ENCODE results near the gene LAMC3.

The LAMC3 gene

DNA sequence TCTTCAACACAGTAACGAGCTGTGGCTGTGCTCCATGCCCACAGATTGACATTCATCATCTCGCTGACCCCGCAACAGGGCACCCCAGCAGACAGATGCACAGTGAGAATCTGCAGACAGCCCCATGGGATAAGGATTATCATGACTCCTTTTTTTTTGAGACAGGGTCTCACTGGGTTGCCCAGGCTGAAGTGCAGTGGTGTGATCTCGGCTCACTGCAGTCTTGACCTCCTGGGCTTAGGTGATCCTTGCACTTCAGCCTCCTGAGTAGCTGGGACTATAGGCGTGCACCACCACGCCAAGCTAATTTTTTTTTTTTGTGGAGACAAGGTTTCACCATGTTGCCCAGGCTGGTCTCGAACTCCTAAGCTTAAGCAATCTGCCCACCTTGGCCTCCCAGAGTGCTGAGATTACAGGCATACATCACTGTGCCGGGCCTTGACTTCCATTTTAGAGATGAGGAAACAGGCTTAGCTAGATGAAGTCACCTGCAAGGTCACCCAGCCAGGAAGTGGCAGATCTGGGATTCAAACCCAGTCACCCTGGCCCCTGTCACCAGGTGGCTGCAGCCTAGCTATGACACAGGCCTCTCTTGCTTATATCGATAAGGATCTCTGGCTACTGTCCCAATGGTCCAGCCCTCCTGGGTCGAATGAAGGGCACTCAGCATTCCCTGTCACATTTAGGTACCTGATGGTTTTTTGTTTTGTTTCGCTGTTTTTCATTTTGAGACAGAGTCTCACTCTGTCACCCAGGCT lies 92.4 kb downstream of the LAMC3 start:
- no peak for TF ChIP-seq PAX5 (IDR thresholded peaks at IDR 0.05; ENCODE audit: insufficient read depth, low read length, severe bottlenecking)
- TF ChIP-seq POLR2AphosphoS5 (IDR thresholded peaks at IDR 0.05; ENCODE audit: low read depth, low read length), result no peak
- TF ChIP-seq TAF1 (IDR thresholded peaks at IDR 0.05; ENCODE audit: low read depth, low read length), result no peak
- TF ChIP-seq POLR2A (IDR thresholded peaks at IDR 0.05; ENCODE audit: low read depth, low read length), result no peak
- TF ChIP-seq POU2F2 (IDR thresholded peaks at IDR 0.05; ENCODE audit: low read depth, low read length), result no peak
- TF ChIP-seq SPI1 (IDR thresholded peaks at IDR 0.05; ENCODE audit: low read depth, low read length), result no peak
- FAIRE-seq (no peak), DNase-seq (ENCODE audit: insufficient read length, low spot score) (no peak)

DNA sequence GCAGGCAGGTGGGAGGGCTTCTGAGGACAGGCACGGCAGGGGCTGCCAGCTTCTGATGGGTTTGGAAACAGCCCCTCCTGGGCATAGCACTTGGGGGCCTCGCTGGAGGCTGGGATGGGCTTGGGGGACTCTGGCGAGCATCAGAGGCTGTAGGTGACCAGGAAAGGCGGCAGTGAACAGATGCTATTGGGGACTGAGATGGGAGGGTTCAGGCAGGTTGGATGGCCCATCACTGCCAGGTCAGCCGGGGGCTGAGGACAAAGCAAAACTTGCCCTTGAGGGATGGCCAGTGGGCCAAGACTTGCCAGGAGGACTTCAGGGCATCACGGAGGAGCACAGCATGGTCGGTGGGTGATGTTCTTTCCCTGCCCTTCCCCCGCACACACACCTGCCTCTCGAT lies 94.0 kb downstream of the LAMC3 start:
- FAIRE-seq, result no peak
- no peak for DNase-seq (ENCODE audit: insufficient read length, low spot score)
- TF ChIP-seq POLR2A (IDR thresholded peaks at IDR 0.05; ENCODE audit: low read depth, low read length) (no peak), SPI1 (IDR thresholded peaks at IDR 0.05; ENCODE audit: low read depth, low read length) (no peak), PAX5 (IDR thresholded peaks at IDR 0.05; ENCODE audit: insufficient read depth, low read length, severe bottlenecking) (no peak), POU2F2 (IDR thresholded peaks at IDR 0.05; ENCODE audit: low read depth, low read length) (no peak), TAF1 (IDR thresholded peaks at IDR 0.05; ENCODE audit: low read depth, low read length) (no peak), POLR2AphosphoS5 (IDR thresholded peaks at IDR 0.05; ENCODE audit: low read depth, low read length) (no peak)

DNA sequence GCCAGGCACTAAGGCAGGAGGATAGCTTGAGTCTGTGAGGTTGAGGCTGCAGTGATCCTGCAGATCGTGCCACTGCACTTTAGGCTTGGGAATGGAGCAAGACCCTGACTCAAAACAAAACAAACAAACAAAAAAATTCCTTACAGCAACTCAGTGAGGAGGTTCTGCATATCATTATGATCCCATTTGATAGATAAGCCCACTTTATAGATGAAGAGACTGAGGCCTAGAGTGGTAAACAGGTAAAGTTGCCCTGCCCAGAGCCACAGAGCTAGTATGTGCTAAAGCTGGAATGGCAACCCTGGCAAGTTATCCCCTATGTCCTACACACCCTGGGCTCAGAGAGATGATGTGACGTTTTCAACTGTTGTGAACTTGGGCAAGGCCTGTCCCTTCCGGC lies 94.6 kb downstream of the LAMC3 start:
- FAIRE-seq (no peak), DNase-seq (ENCODE audit: insufficient read length, low spot score) (no peak)
- TF ChIP-seq POLR2A (IDR thresholded peaks at IDR 0.05; ENCODE audit: low read depth, low read length) (no peak), POLR2AphosphoS5 (IDR thresholded peaks at IDR 0.05; ENCODE audit: low read depth, low read length) (no peak), SPI1 (IDR thresholded peaks at IDR 0.05; ENCODE audit: low read depth, low read length) (no peak), TAF1 (IDR thresholded peaks at IDR 0.05; ENCODE audit: low read depth, low read length) (no peak), PAX5 (IDR thresholded peaks at IDR 0.05; ENCODE audit: insufficient read depth, low read length, severe bottlenecking) (no peak), POU2F2 (IDR thresholded peaks at IDR 0.05; ENCODE audit: low read depth, low read length) (no peak)

GRCh38 chr9:131104016-131104740 lies 95.2 kb downstream of the LAMC3 start:
- TF ChIP-seq POLR2A (IDR thresholded peaks at IDR 0.05; ENCODE audit: low read depth, low read length) (no peak), SPI1 (IDR thresholded peaks at IDR 0.05; ENCODE audit: low read depth, low read length) (no peak), TAF1 (IDR thresholded peaks at IDR 0.05; ENCODE audit: low read depth, low read length) (no peak), PAX5 (IDR thresholded peaks at IDR 0.05; ENCODE audit: insufficient read depth, low read length, severe bottlenecking) (no peak), POU2F2 (IDR thresholded peaks at IDR 0.05; ENCODE audit: low read depth, low read length) (no peak), POLR2AphosphoS5 (IDR thresholded peaks at IDR 0.05; ENCODE audit: low read depth, low read length) (no peak)
- no peak for FAIRE-seq
- no peak for DNase-seq (ENCODE audit: insufficient read length, low spot score)

- no peak for TF ChIP-seq POLR2A (IDR thresholded peaks at IDR 0.05; ENCODE audit: low read depth, low read length)
- no peak for TF ChIP-seq SPI1 (IDR thresholded peaks at IDR 0.05; ENCODE audit: low read depth, low read length)
- TF ChIP-seq POLR2AphosphoS5 (IDR thresholded peaks at IDR 0.05; ENCODE audit: low read depth, low read length), result no peak
- TF ChIP-seq PAX5 (IDR thresholded peaks at IDR 0.05; ENCODE audit: insufficient read depth, low read length, severe bottlenecking), result no peak
- no peak for TF ChIP-seq TAF1 (IDR thresholded peaks at IDR 0.05; ENCODE audit: low read depth, low read length)
- no peak for TF ChIP-seq POU2F2 (IDR thresholded peaks at IDR 0.05; ENCODE audit: low read depth, low read length)
- FAIRE-seq, result no peak
- no peak for DNase-seq (ENCODE audit: insufficient read length, low spot score)
Observed at GRCh38 chr9:131105952-131106351, 97.0 kb downstream of the LAMC3 start.

- TF ChIP-seq SPI1 (IDR thresholded peaks at IDR 0.05; ENCODE audit: low read depth, low read length) (no peak), POLR2A (IDR thresholded peaks at IDR 0.05; ENCODE audit: low read depth, low read length) (no peak), POU2F2 (IDR thresholded peaks at IDR 0.05; ENCODE audit: low read depth, low read length) (no peak), POLR2AphosphoS5 (IDR thresholded peaks at IDR 0.05; ENCODE audit: low read depth, low read length) (no peak), TAF1 (IDR thresholded peaks at IDR 0.05; ENCODE audit: low read depth, low read length) (no peak), PAX5 (IDR thresholded peaks at IDR 0.05; ENCODE audit: insufficient read depth, low read length, severe bottlenecking) (no peak)
- FAIRE-seq (no peak), DNase-seq (ENCODE audit: insufficient read length, low spot score) (no peak)
Observed at GRCh38 chr9:131107760-131108159, 98.8 kb downstream of the LAMC3 start.

DNA sequence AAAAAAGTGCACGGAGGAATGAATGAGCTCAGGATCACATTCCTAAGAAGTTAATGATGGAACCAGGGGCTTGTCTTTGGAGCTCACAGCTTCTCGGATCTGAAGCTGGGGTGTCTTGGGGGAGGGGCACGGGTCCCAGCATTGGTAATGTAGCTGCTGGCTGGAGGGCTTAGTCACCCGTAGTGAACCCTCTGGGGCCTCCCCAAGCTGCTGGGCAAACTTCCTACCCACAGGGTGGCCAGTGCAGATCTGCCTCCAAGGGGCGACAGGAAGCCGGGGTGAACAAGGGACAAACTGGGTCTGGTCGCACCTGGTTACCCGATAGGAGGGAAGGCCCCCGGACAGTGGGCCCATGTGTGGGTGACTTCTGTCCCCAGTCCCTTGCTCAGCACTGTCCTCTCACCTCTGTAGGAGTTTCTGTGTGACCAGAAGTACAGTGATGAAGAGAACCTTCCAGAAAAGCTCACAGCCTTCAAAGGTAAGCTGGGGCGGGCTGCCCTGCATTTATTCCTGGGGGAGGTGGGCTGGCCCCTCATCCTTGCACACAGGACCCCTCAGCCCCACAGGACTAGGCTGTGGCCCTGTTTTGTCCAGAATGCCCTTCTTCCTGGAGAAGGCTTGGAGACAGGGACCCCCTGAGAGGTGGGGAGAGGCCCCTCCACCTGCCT lies 102.3 kb downstream of the LAMC3 start:
- TF ChIP-seq POLR2A (IDR thresholded peaks at IDR 0.05; ENCODE audit: low read depth, low read length), result no peak
- TF ChIP-seq POLR2AphosphoS5 (IDR thresholded peaks at IDR 0.05; ENCODE audit: low read depth, low read length), result no peak
- TF ChIP-seq SPI1 (IDR thresholded peaks at IDR 0.05; ENCODE audit: low read depth, low read length), result no peak
- no peak for TF ChIP-seq PAX5 (IDR thresholded peaks at IDR 0.05; ENCODE audit: insufficient read depth, low read length, severe bottlenecking)
- no peak for TF ChIP-seq TAF1 (IDR thresholded peaks at IDR 0.05; ENCODE audit: low read depth, low read length)
- no peak for TF ChIP-seq POU2F2 (IDR thresholded peaks at IDR 0.05; ENCODE audit: low read depth, low read length)
- FAIRE-seq (no peak), DNase-seq (ENCODE audit: insufficient read length, low spot score) (no peak)

DNA sequence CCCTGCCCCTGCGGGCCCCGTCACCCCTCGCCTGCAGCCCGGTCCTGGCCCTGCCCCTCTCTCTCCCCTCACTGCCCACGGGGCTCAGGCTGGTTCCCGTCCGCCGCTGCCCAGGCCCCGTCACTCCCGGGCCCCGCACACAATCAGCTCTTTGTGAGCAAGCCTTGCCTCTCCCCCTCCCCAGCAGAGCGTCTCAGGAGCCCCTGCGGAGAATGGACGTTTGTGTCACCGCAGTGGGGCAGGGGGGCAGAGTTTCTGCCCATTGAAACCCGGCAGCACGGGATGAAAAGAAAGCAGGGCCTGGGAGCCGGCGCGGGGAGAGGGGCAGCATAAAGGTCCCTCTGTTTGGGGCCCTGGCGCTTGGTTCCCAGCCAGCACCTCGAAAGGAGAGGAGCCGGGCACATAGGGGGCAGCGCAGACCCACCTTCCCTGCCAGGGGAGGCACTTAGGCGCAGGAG lies 102.9 kb downstream of the LAMC3 start:
- DNase-seq (ENCODE audit: insufficient read length, low spot score) (no peak), FAIRE-seq (no peak)
- TF ChIP-seq POU2F2 (IDR thresholded peaks at IDR 0.05; ENCODE audit: low read depth, low read length) (no peak), TAF1 (IDR thresholded peaks at IDR 0.05; ENCODE audit: low read depth, low read length) (no peak), SPI1 (IDR thresholded peaks at IDR 0.05; ENCODE audit: low read depth, low read length) (no peak), POLR2A (IDR thresholded peaks at IDR 0.05; ENCODE audit: low read depth, low read length) (no peak), POLR2AphosphoS5 (IDR thresholded peaks at IDR 0.05; ENCODE audit: low read depth, low read length) (no peak), PAX5 (IDR thresholded peaks at IDR 0.05; ENCODE audit: insufficient read depth, low read length, severe bottlenecking) (no peak)
